ENCODE measurements around the gene EDA.

The EDA gene

DNA sequence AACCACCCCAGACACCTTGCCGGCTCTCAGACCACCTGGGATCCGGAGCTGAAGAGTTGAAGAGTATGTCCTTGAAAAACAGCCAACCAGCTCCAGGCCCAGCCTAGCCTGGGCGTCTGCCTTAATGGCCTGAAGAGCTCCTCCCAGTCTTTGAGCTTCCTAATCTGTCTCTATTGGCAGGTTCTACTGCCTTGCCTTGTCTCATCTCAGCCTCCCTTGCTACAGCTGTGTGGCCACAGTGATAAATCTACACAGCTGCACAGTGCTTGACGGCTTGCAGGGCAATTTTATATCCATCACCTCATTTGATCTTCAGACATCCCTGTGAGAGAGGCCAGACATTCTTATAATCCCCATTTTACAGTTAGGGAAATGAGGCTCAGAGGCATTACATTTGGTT, 413.9 kb downstream of the EDA start:
- TF ChIP-seq, protein P1, sequence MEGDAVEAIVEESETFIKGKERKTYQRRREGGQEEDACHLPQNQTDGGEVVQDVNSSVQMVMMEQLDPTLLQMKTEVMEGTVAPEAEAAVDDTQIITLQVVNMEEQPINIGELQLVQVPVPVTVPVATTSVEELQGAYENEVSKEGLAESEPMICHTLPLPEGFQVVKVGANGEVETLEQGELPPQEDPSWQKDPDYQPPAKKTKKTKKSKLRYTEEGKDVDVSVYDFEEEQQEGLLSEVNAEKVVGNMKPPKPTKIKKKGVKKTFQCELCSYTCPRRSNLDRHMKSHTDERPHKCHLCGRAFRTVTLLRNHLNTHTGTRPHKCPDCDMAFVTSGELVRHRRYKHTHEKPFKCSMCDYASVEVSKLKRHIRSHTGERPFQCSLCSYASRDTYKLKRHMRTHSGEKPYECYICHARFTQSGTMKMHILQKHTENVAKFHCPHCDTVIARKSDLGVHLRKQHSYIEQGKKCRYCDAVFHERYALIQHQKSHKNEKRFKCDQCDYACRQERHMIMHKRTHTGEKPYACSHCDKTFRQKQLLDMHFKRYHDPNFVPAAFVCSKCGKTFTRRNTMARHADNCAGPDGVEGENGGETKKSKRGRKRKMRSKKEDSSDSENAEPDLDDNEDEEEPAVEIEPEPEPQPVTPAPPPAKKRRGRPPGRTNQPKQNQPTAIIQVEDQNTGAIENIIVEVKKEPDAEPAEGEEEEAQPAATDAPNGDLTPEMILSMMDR (IDR thresholded peaks at IDR 0.05; ENCODE audit: low read length, missing control alignments): no peak
- no peak for DNase-seq (ENCODE audit: low read depth)
- no peak overlapping the region for H3K4me3 ChIP-seq (replicated peaks; ENCODE audit: low read depth, low read length)

GRCh38 chrX:70030301-70030767, 414.4 kb downstream of the EDA start:
- TF ChIP-seq, protein P1 (IDR thresholded peaks at IDR 0.05; ENCODE audit: low read length, missing control alignments): peak; percentile 82
- DNase-seq (ENCODE audit: low read depth): peak; percentile 78
- no peak overlapping the region for H3K4me3 ChIP-seq (replicated peaks; ENCODE audit: low read depth, low read length)

GRCh38 chrX:70032792-70033191, 416.9 kb downstream of the EDA start:
- H3K4me3 ChIP-seq (replicated peaks; ENCODE audit: low read depth, low read length): no peak overlapping the region
- TF ChIP-seq, protein P1 (IDR thresholded peaks at IDR 0.05; ENCODE audit: low read length, missing control alignments): peak; percentile 18
- DNase-seq (ENCODE audit: low read depth): peak; percentile 34

DNA sequence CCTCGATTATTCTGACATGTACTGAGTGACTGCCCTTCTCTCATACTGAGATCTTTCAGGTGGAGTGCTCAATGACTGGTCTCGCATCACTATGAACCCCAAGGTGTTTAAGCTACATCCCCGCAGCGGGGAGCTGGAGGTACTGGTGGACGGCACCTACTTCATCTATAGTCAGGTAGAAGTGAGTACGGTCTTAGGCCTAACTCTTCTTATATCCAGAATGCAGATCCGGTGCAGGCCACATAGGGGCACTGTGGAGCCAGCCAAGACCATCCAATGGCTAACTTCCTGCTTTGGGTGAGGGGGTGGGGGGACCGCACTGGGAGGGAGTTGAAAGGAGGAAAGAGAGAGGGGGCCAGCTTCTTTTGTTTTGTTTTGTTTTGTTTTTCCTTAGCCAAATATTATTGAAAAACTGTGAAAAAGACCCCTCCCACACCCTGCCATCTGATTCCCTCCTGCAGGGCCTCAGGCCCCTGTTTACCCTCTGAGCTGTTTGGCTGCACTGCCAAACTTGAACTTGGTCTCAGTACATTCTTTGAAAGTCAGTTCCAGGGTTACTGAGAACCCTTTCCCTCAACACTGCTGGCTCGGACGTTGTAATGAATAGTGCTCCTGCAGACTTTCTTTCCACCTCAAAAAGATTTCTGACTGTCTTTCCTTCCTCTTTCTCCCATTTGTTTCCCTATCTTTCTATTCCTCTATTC, 417.6 kb downstream of the EDA start:
- DNase-seq (ENCODE audit: low read depth): peak; percentile 45
- H3K4me3 ChIP-seq (replicated peaks; ENCODE audit: low read depth, low read length): no peak overlapping the region
- TF ChIP-seq, protein P1 (IDR thresholded peaks at IDR 0.05; ENCODE audit: low read length, missing control alignments): peak; percentile 55

GRCh38 chrX:70034646-70035045, 418.7 kb downstream of the EDA start:
- no peak for DNase-seq (ENCODE audit: low read depth)

GRCh38 chrX:70038515-70038914, 422.6 kb downstream of the EDA start:
- no peak overlapping the region for H3K4me3 ChIP-seq (replicated peaks; ENCODE audit: low read depth, low read length)
- TF ChIP-seq, protein P1 (IDR thresholded peaks at IDR 0.05; ENCODE audit: low read length, missing control alignments): no peak
- no peak for DNase-seq (ENCODE audit: low read depth)

More at GRCh38 chrX:70034646-70035045, 418.7 kb downstream of the EDA start:
- TF ChIP-seq, protein P1 (IDR thresholded peaks at IDR 0.05; ENCODE audit: low read length, missing control alignments): no peak
- H3K4me3 ChIP-seq (replicated peaks; ENCODE audit: low read depth, low read length): no peak overlapping the region

- H3K4me3 ChIP-seq (replicated peaks; ENCODE audit: low read depth, low read length): no peak overlapping the region
- DNase-seq (ENCODE audit: low read depth): peak; percentile 27
- TF ChIP-seq, protein P1 (IDR thresholded peaks at IDR 0.05; ENCODE audit: low read length, missing control alignments): no peak
Observed at GRCh38 chrX:70038951-70039350, 423.0 kb downstream of the EDA start.

Measured in fibroblast of pulmonary artery (primary cell).